Measurements from ENCODE around the gene DSCAM. TPM values are rescaled to one million over a fixed set of nuclear protein-coding genes. Genes with fewer than 3 reads are reported as not detected.

DSCAM gene
- under 0.01 TPM in 1 of 2 replicates, not detected in the other for total RNA-seq

DNA sequence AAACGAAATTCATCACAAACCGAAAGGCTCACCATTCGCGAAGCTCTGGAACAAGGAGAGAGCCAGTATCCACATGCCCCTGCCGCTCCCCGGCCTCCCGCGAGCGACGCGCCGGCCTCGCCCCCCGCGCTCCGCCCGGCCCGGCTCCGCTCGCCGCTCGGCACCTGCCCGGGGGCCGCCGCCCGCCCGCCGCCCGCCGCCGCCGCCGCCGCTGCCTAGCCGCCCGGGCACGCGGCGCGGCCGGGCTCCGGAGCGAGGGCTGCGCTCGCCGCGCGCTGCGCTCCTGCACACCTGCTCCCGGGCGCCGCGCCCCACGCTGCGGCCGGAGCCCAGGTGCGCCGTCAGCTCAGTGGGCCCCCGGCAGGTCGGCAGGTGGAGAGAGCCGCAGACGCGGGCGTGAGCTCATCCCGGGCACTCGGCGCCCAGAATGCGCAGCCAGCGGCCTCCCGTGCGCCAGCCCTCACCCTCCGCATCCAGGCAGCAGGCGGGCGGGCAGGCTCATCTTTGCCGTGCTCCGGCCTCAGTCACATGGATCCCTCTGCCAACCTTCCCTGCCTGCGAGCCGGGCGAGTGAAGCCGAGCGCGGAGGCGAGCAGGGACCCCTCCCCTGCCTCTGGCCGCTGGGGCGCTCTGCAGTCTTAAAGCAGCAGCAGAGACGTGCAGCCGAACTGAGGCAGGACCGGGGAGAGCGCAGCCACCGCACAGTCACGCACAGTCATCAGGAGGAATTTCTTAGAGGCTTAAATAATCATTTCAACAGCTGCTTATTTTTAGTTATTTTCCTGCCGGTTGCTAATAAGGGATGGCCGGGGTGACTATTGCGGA is at the start of gene DSCAM:
DSCAM (minus strand) TSS at position 572 of the 825 bp plus-strand sequence; CDS start at position 75, 497 bp downstream.

Measured in smooth muscle cell of bladder (primary cell).